Sigmoid colon (tissue), 7 donors: ENCODE measurements around the gene LAMP5. TPM values are rescaled to one million over a fixed set of nuclear protein-coding genes. Genes with fewer than 3 reads are reported as not detected.

Experiments
- DNase-seq: peaks from one replicate; pipeline ENCODE4 v3.0.0-alpha.2; 2019
- H3K27ac ChIP-seq, 4 donors: fragments of 200-600 bp; sonication (generic); one replicate each; pipeline ENCODE4 v1.5.1; 2016 to 2019; ENCODE audit warnings: mild to moderate bottlenecking in 1 of 4
- H3K27me3 ChIP-seq, 3 donors: fragments of 200-600 bp; sonication (generic); one replicate each; pipeline ENCODE4 v1.5.1; 2019; ENCODE audit warnings: mild to moderate bottlenecking in 1 of 3
- H3K36me3 ChIP-seq, 4 donors: fragments of 200-600 bp; sonication (generic); one replicate each; pipeline ENCODE4 v1.5.1; 2016 to 2019
- H3K4me1 ChIP-seq, 4 donors: fragments of 200-600 bp; sonication (generic); one replicate each; pipeline ENCODE4 v1.5.1; 2017 to 2019
- H3K4me3 ChIP-seq, 4 donors: fragments of 200-600 bp; sonication (generic); one replicate each; pipeline ENCODE4 v1.5.1; 2017 to 2019; ENCODE audit warnings: mild to moderate bottlenecking in 2 of 4, moderate library complexity in 1 of 4
- H3K9me3 ChIP-seq, 4 donors: fragments of 200-600 bp in 3 of 4; sonication (generic) in 3 of 4; one replicate each; pipeline versions ENCODE4 v1.5.1 to v1.6.1; 2013 to 2019
- EP300 ChIP-seq, 4 donors: sonication (generic); formaldehyde crosslinking; IDR thresholded peaks; one replicate each; pipeline ENCODE4 v1.6.1; 2017; ENCODE audit warnings: antibody characterized with exemption in 4 of 4
- POLR2A ChIP-seq, 2 donors: fragments of 450-650 bp; IDR thresholded peaks; one replicate each; pipeline ENCODE4 v1.6.1; 2016; ENCODE audit warnings: antibody characterized with exemption in 2 of 2, mild to moderate bottlenecking in 2 of 2, moderate library complexity in 2 of 2
- POLR2AphosphoS5 ChIP-seq, 4 donors: sonication (generic); formaldehyde crosslinking; IDR thresholded peaks; one replicate each; pipeline ENCODE4 v1.6.1; 2017; ENCODE audit warnings: antibody characterized with exemption in 4 of 4
- whole genome bisulfite sequencing, 2 donors: extraction: QIAGEN DNeasy Blood & Tissue Kit; methylation state at CpG; one replicate each; pipeline ENCODE4 v1.1.7; 2013; 5-methylcytosine and 5-hydroxymethylcytosine counted together
- intact Hi-C: fragments of 100-400 bp; cut with DNase I; formaldehyde crosslinking; loops from one replicate; pipeline ENCODE4 v1.15.1; 2023
- polyA plus RNA-seq, 3 donors: library from polyadenylated mRNA; stranded (reverse); fragments of 200-250 nt; gene quantifications; one replicate each; pipeline ENCODE4 v1.2.3, GENCODE V29; 2013
- total RNA-seq, 4 donors: library from RNA; depleted of rRNA; stranded (reverse); fragments of >200 nt; gene quantifications; one replicate each; pipeline ENCODE4 v1.1.0, GENCODE V29; 2016
- TF ChIP-seq, protein P1 (sequence below), 4 experiments: fragments of 450-650 bp in 3 of 4; fragments of 200-600 bp in 1 of 4; IDR thresholded peaks; one replicate each; pipeline ENCODE4 v1.5.1; 2016 to 2019; ENCODE audit warnings: antibody characterized with exemption in 4 of 4, mild to moderate bottlenecking in 3 of 4, moderate library complexity in 2 of 4
- donor health status: healthy with polysubstance abuse.
- donor health status: Bipolar disorder and iron deficiency.
- donor health status: healthy.

Gene LAMP5
- total and polyA plus RNA-seq, 7 donors = 0.16 to 3.6 (median 0.63) TPM; not detected in 1

DNA sequence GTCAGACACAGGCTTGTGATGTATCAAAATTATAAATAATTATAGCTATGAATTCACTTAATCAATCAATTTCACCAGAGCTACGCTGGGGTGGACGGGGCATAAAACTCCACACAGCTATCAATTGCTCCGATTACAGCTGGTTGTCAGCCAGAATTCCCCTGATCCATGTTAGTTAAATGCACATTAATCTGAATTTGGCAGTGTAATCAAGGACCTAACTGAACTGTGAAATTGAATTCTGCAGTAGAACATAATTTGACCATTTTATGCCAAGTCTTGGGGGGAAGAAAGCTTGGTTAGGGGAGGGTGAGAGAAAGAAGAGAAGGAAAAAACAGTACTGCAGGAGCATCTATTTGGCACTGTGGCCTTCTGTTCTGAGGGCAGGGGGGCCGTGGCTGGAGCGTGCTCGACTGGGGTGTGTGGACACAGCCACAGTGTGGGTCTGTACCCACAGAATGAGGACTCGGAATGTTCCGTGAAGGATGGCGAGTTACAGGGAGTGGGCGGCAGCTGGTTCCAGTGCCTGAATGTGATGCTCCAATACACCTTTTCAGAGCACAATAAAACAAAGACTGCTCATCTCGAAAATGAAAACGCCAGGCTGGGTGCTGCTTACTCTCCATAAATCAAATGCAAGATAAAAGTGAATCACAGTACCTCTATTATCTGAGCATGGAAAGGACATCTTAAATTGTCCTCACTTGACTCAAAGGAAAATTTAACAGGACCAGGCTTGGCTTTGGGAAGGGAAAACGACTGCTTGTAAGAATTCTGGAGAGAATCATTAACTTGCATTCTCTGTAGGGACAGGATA lies 59.2 kb downstream of the LAMP5 start:
- no peaks in the 10 kb centered on the region for H3K27me3 ChIP-seq
- WGBS, 2 donors = 42 to 43% methylated on average over 13 of the region's 13 CpGs
- H3K27ac ChIP-seq = no peak overlapping the region
- no peaks in the 10 kb centered on the region for H3K9me3 ChIP-seq
- no peak for DNase-seq
- TF ChIP-seq POLR2A (IDR thresholded peaks at IDR 0.05) (no peak), EP300 (IDR thresholded peaks at IDR 0.05) (no peak), POLR2AphosphoS5 (IDR thresholded peaks at IDR 0.05) (no peak)
- TF ChIP-seq, protein P1, sequence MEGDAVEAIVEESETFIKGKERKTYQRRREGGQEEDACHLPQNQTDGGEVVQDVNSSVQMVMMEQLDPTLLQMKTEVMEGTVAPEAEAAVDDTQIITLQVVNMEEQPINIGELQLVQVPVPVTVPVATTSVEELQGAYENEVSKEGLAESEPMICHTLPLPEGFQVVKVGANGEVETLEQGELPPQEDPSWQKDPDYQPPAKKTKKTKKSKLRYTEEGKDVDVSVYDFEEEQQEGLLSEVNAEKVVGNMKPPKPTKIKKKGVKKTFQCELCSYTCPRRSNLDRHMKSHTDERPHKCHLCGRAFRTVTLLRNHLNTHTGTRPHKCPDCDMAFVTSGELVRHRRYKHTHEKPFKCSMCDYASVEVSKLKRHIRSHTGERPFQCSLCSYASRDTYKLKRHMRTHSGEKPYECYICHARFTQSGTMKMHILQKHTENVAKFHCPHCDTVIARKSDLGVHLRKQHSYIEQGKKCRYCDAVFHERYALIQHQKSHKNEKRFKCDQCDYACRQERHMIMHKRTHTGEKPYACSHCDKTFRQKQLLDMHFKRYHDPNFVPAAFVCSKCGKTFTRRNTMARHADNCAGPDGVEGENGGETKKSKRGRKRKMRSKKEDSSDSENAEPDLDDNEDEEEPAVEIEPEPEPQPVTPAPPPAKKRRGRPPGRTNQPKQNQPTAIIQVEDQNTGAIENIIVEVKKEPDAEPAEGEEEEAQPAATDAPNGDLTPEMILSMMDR (IDR thresholded peaks at IDR 0.05) = no peak
- intact Hi-C loops = no loop called here
- H3K36me3 ChIP-seq = no peaks in the 10 kb centered on the region
- H3K4me1 ChIP-seq = no peaks in the 10 kb centered on the region
- H3K4me3 ChIP-seq = no peak overlapping the region

DNA sequence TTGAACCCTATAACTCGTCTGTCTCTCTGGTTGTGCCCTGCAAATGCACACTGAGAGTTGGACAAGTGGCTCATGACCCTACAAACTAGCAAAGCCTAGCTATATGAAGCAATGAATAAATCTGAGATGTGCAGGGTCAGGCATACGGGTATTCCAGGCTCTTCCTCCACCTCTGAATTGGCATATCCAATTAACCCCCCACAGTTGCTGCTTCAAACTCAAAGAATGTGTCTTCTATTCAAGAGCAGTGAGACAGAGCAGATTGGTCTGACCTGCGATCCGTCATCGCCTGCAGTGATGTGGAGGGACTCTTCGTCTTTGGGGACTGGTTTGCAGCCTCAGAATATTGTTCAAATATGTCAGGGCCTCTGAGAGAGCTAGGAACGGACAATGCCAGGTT lies 59.8 kb downstream of the LAMP5 start:
- Histone ChIP-seq H3K4me3 (no peak overlapping the region), H3K36me3 (no peaks in the 10 kb centered on the region), H3K9me3 (no peaks in the 10 kb centered on the region), H3K27ac (no peak overlapping the region), H3K27me3 (no peaks in the 10 kb centered on the region), H3K4me1 (no peaks in the 10 kb centered on the region)
- TF ChIP-seq, protein P1 (IDR thresholded peaks at IDR 0.05) = no peak
- TF ChIP-seq EP300 (IDR thresholded peaks at IDR 0.05) (no peak), POLR2A (IDR thresholded peaks at IDR 0.05) (no peak), POLR2AphosphoS5 (IDR thresholded peaks at IDR 0.05) (no peak)
- intact Hi-C loops = no loop called here
- WGBS, 2 donors = 55 to 64% methylated on average over 7 of the region's 7 CpGs
- no peak for DNase-seq

- TF ChIP-seq, protein P1 (IDR thresholded peaks at IDR 0.05) = no peak
- no peak for TF ChIP-seq POLR2AphosphoS5 (IDR thresholded peaks at IDR 0.05)
- no peak for TF ChIP-seq EP300 (IDR thresholded peaks at IDR 0.05)
- no peak for TF ChIP-seq POLR2A (IDR thresholded peaks at IDR 0.05)
- H3K36me3 ChIP-seq = no peaks in the 10 kb centered on the region
- no peaks in the 10 kb centered on the region for H3K27me3 ChIP-seq
- intact Hi-C loops = no loop called here
- H3K4me3 ChIP-seq = no peak overlapping the region
- no peaks in the 10 kb centered on the region for H3K9me3 ChIP-seq
- H3K4me1 ChIP-seq = no peaks in the 10 kb centered on the region
- WGBS, 2 donors = 71 to 76% methylated on average over 3 of the region's 3 CpGs
- no peak overlapping the region for H3K27ac ChIP-seq
- no peak for DNase-seq
Measured at GRCh38 chr20:9574776-9575175, 60.4 kb downstream of the LAMP5 start.

DNA sequence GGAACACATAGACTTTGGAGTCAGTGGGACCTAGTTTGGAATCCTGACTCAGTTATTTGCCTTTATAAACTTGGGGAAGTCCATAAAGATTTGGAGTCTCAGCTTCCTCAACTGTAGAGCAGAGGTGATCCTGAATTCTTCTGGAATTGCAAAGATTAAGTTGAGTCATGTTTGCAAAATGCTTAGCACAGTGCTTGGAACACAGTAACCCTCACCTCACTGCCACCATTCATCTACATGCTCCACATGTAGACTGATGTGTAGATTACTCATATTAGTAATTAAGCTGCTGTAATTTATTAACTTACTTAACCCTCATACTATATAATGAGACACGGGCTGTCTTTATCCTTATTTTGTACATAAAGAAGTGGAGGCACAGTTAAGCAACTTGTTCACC lies 61.4 kb downstream of the LAMP5 start:
- no peak for TF ChIP-seq POLR2AphosphoS5 (IDR thresholded peaks at IDR 0.05)
- no peak for TF ChIP-seq EP300 (IDR thresholded peaks at IDR 0.05)
- TF ChIP-seq, protein P1 (IDR thresholded peaks at IDR 0.05) = no peak
- 63 to 90% methylated on average over 1 of the region's 1 CpG for WGBS, 2 donors
- DNase-seq = no peak
- Histone ChIP-seq H3K4me3 (no peak overlapping the region), H3K4me1 (no peaks in the 10 kb centered on the region), H3K27ac (no peak overlapping the region), H3K27me3 (no peaks in the 10 kb centered on the region), H3K36me3 (no peaks in the 10 kb centered on the region), H3K9me3 (no peaks in the 10 kb centered on the region)
- intact Hi-C loops = no loop called here

DNA sequence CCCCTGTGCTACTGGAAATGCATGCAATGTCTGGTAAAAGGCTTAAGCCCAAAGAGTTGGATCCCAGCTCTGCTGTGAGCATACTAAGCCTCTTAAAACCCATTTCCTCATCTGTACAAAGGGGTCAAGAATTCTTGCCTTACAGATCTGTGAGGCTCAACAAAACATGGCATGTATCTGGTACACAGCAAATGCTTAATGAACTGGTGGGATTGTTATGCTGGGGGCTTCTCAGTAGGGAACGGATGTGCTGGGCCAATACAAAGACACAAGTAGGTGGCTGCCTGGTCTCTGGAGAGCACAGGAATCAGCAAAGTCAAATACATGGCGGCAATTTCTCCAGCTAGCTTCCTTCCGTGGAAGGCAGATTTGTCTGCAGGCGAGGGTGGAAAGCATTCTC lies 62.3 kb downstream of the LAMP5 start:
- H3K27ac ChIP-seq = no peak overlapping the region
- TF ChIP-seq POLR2A (IDR thresholded peaks at IDR 0.05) (no peak), EP300 (IDR thresholded peaks at IDR 0.05) (no peak), POLR2AphosphoS5 (IDR thresholded peaks at IDR 0.05) (no peak)
- TF ChIP-seq, protein P1 (IDR thresholded peaks at IDR 0.05) = no peak
- H3K9me3 ChIP-seq = no peaks in the 10 kb centered on the region
- no peaks in the 10 kb centered on the region for H3K4me1 ChIP-seq
- H3K27me3 ChIP-seq = no peaks in the 10 kb centered on the region
- H3K36me3 ChIP-seq = no peaks in the 10 kb centered on the region
- intact Hi-C loops = no loop called here
- 88 to 89% methylated on average over 4 of the region's 4 CpGs for WGBS, 2 donors
- no peak overlapping the region for H3K4me3 ChIP-seq
- no peak for DNase-seq
